CD4-positive, alpha-beta T cell (primary cell): ENCODE data around the gene NCAM2. TPM values are rescaled to one million over a fixed set of nuclear protein-coding genes. Genes with fewer than 3 reads are reported as not detected.

Source experiments
- ATAC-seq: fragments of 200-7000 bp; cut with Tn5 transposase; one replicate; pipeline ENCODE4 v1.10.0; 2022; ENCODE audit warnings: mild to moderate bottlenecking; ENCODE audit not compliant: poor library complexity
- CTCF ChIA-PET: fragments of 350-600 bp; sonication (Branson Sonifier 250); formaldehyde crosslinking; loops from one replicate; lab custom pipeline; 2021; ENCODE audit warnings: antibody characterized with exemption, inconsistent platforms; lab: Charles Lee
- POLR2A ChIA-PET: fragments of 350-600 bp; sonication (Branson Sonifier 250); formaldehyde crosslinking; loops from one replicate; lab custom pipeline; 2021; ENCODE audit warnings: antibody characterized with exemption, inconsistent platforms; lab: Charles Lee
- DNase-seq, 14 experiments: peaks; one replicate each; pipeline ENCODE4 v3.0.0-alpha.2; 2013 to 2020; ENCODE audit warnings: mixed read lengths in 2 of 14
- H3K27ac ChIP-seq, 2 donors: one replicate each; pipeline versions ENCODE4 v1.5.1 to v1.7.0; 2013; ENCODE audit warnings: low read length in 2 of 2, low read depth in 1 of 2, mild to moderate bottlenecking in 1 of 2
- H3K27me3 ChIP-seq, 2 experiments: 1 replicate in 1 of 2; 2 replicates in 1 of 2; pipeline versions ENCODE4 v1.6.1 to v1.7.0; 2013; ENCODE audit warnings: low read length in 2 of 2, control low read depth in 1 of 2, mild to moderate bottlenecking in 1 of 2, moderate library complexity in 1 of 2; ENCODE audit not compliant: insufficient read depth in 2 of 2, control insufficient read depth in 1 of 2
- H3K36me3 ChIP-seq: one replicate; pipeline ENCODE4 v1.6.1; 2013; ENCODE audit warnings: low read length, control low read depth; ENCODE audit not compliant: insufficient read depth
- H3K4me1 ChIP-seq: one replicate; pipeline ENCODE4 v1.6.1; 2013; ENCODE audit warnings: low read length, control low read depth; ENCODE audit not compliant: insufficient read depth
- H3K4me3 ChIP-seq: one replicate; pipeline ENCODE4 v1.5.1; 2013; ENCODE audit warnings: mild to moderate bottlenecking, low read length, moderate library complexity
- H3K9me3 ChIP-seq, 2 experiments: 1 replicate in 1 of 2; 2 replicates in 1 of 2; pipeline versions ENCODE4 v1.6.1 to v1.7.0; 2013; ENCODE audit warnings: low read length in 2 of 2, mild to moderate bottlenecking in 2 of 2, control low read depth in 1 of 2, moderate library complexity in 1 of 2; ENCODE audit not compliant: control insufficient read depth in 1 of 2, insufficient read depth in 1 of 2
- H3K27ac Mint-ChIP-seq: one replicate; pipeline ENCODE4 v1.8.0; 2020; ENCODE audit warnings: mixed read lengths
- H3K27me3 Mint-ChIP-seq: one replicate; pipeline ENCODE4 v1.8.0; 2021; ENCODE audit warnings: mixed read lengths
- H3K36me3 Mint-ChIP-seq: one replicate; pipeline ENCODE4 v1.8.0; 2021; ENCODE audit warnings: low read depth, mixed read lengths
- H3K4me1 Mint-ChIP-seq: one replicate; pipeline ENCODE4 v1.8.0; 2021; ENCODE audit warnings: low read depth, mixed read lengths
- H3K4me3 Mint-ChIP-seq: one replicate; pipeline ENCODE4 v1.8.0; 2020; ENCODE audit warnings: mild to moderate bottlenecking, mixed read lengths
- H3K9me3 Mint-ChIP-seq: one replicate; pipeline ENCODE4 v1.8.0; 2020; ENCODE audit warnings: mixed read lengths
- CTCF ChIP-seq: fragments of 200-600 bp; IDR thresholded peaks from one replicate; pipeline ENCODE4 v1.8.0; 2022; ENCODE audit warnings: antibody characterized with exemption, mild to moderate bottlenecking
- intact Hi-C, 2 experiments: fragments of 100-400 bp; cut with DNase I in 1 of 2; cut with micrococcal nuclease in 1 of 2; formaldehyde crosslinking; loops; one replicate each; pipeline versions ENCODE4 v1.15.1 to v1.9.0; 2023 to 2025; cut with DNase I, micrococcal nuclease
- polyA plus RNA-seq, 2 donors: library from polyadenylated mRNA; unstranded; fragments of 120-200 nt; gene quantifications; one replicate each; pipeline ENCODE4 v1.2.1, GENCODE V29; 2013
- total RNA-seq, 174 experiments: library from RNA in 2 of 174; stranded (reverse) in 2 of 174; gene quantifications; one replicate each; pipeline ENCODE4 v1.2.3 and lab custom pipeline; 2021 to 2026

Gene NCAM2
- total RNA-seq (not detected), total RNA-seq (lab: John Stamatoyannopoulos, UW) (0 to 0.24 (median 0) reads per million in 172 experiments)
- not detected for polyA plus RNA-seq (2013, experiment 1 of 2)
- 0.08 TPM for polyA plus RNA-seq (2013, experiment 2 of 2)

- H3K36me3 Mint-ChIP-seq = no peaks in the 10 kb centered on the region
- H3K4me3 ChIP-seq = peak within 1 kb of the TSS; percentile 50
- peaks cover 0 to 15% of the 10 kb centered on the region in 2 experiments for H3K9me3 ChIP-seq
- peaks cover 36% of the 10 kb centered on the region for H3K27me3 Mint-ChIP-seq
- ChIA-PET CTCF (no interaction called here), POLR2A (no interaction called here)
- ATAC-seq (peak; percentile 82), DNase-seq (peak; percentile 12 to 82 (median 55))
- peaks cover 16% of the 10 kb centered on the region for H3K4me1 ChIP-seq
- peaks cover 5 to 30% of the 10 kb centered on the region in 2 experiments for H3K27me3 ChIP-seq
- H3K27ac ChIP-seq = no peak within 1 kb of the TSS
- H3K4me3 Mint-ChIP-seq = peak within 1 kb of the TSS; percentile 82
- H3K36me3 ChIP-seq = no peaks in the 10 kb centered on the region
- TF ChIP-seq CTCF = no peak
- peaks cover 13% of the 10 kb centered on the region for H3K4me1 Mint-ChIP-seq
- intact Hi-C loops = no loop called here
- no peak within 1 kb of the TSS for H3K27ac Mint-ChIP-seq
- no peaks in the 10 kb centered on the region for H3K9me3 Mint-ChIP-seq
Measured at GRCh38 chr21:20997636-20998455, at the start of gene NCAM2. NCAM2 (plus strand) TSS chr21:20998409.

- no peak overlapping the region for H3K4me3 ChIP-seq
- no peaks in the 10 kb centered on the region for H3K9me3 ChIP-seq
- ATAC-seq (no peak), DNase-seq (no peak)
- ChIA-PET CTCF (no interaction called here), POLR2A (no interaction called here)
- Mint-ChIP-seq H3K27me3 (no peaks in the 10 kb centered on the region), H3K36me3 (no peaks in the 10 kb centered on the region), H3K9me3 (no peaks in the 10 kb centered on the region), H3K4me3 (no peak overlapping the region), H3K4me1 (no peaks in the 10 kb centered on the region), H3K27ac (no peak overlapping the region)
- no peaks in the 10 kb centered on the region for H3K4me1 ChIP-seq
- intact Hi-C loops = no loop called here
- TF ChIP-seq CTCF = no peak
- no peaks in the 10 kb centered on the region for H3K27me3 ChIP-seq
- no peaks in the 10 kb centered on the region for H3K36me3 ChIP-seq
- no peak overlapping the region for H3K27ac ChIP-seq
Measured at GRCh38 chr21:20949884-20950283, 48.3 kb upstream of the NCAM2 start.

GRCh38 chr21:20965816-20966215, 32.4 kb upstream of the NCAM2 start:
- H3K36me3 Mint-ChIP-seq = no peaks in the 10 kb centered on the region
- ChIA-PET POLR2A (no interaction called here), CTCF (no interaction called here)
- H3K9me3 Mint-ChIP-seq = no peaks in the 10 kb centered on the region
- Histone ChIP-seq H3K4me3 (no peak overlapping the region), H3K27me3 (no peaks in the 10 kb centered on the region), H3K9me3 (no peaks in the 10 kb centered on the region), H3K4me1 (no peaks in the 10 kb centered on the region), H3K36me3 (no peaks in the 10 kb centered on the region), H3K27ac (no peak overlapping the region)
- DNase-seq (no peak), ATAC-seq (no peak)
- no peak for TF ChIP-seq CTCF
- H3K4me3 Mint-ChIP-seq = no peak overlapping the region
- intact Hi-C loops = no loop called here
- no peak overlapping the region for H3K27ac Mint-ChIP-seq
- no peaks in the 10 kb centered on the region for H3K4me1 Mint-ChIP-seq
- no peaks in the 10 kb centered on the region for H3K27me3 Mint-ChIP-seq
